DND-41 (cell line): ENCODE results near the gene ABL2.

Experiments used
- ATAC-seq: fragments of 200-7000 bp; cut with Tn5 transposase; 3 replicates; pipeline ENCODE4 v1.9.1; 2021; ENCODE audit warnings: low read depth; ENCODE audit not compliant: insufficient read depth
- DNase-seq: peaks from one replicate; pipeline ENCODE4 v3.0.0-alpha.2; 2020
- H2AFZ ChIP-seq: 2 replicates; pipeline ENCODE4 v1.6.0; 2012; ENCODE audit warnings: low read depth, low read length
- H3K27ac ChIP-seq: 2 replicates; pipeline ENCODE4 v1.5.1; 2012; ENCODE audit warnings: low read length, inconsistent platforms
- H3K27me3 ChIP-seq: fragments of 200-600 bp; sonication (generic); 2 replicates; pipeline ENCODE4 v1.6.0; 2012; ENCODE audit warnings: low read length, mild to moderate bottlenecking, inconsistent platforms; ENCODE audit not compliant: insufficient read depth, poor library complexity
- H3K36me3 ChIP-seq: 2 replicates; pipeline ENCODE4 v1.5.1; 2012; ENCODE audit warnings: low read length, inconsistent platforms; ENCODE audit not compliant: insufficient read depth
- H3K4me1 ChIP-seq: 2 replicates; pipeline ENCODE4 v1.5.1; 2012; ENCODE audit warnings: mild to moderate bottlenecking, low read length; ENCODE audit not compliant: insufficient read depth
- H3K4me2 ChIP-seq: 2 replicates; pipeline ENCODE4 v1.6.0; 2012; ENCODE audit warnings: mild to moderate bottlenecking, moderate library complexity, low read length, inconsistent platforms; ENCODE audit not compliant: insufficient read depth
- H3K4me3 ChIP-seq, 2 experiments: fragments of 200-600 bp in 1 of 2; shearing (Covaris generic) in 1 of 2; 2 replicates each; pipeline ENCODE4 v1.5.1; 2012 to 2016; ENCODE audit warnings: inconsistent platforms in 2 of 2, low read length in 2 of 2, mild to moderate bottlenecking in 2 of 2, low read depth in 1 of 2, moderate library complexity in 1 of 2
- H3K79me2 ChIP-seq: 2 replicates; pipeline ENCODE4 v1.6.0; 2012; ENCODE audit warnings: low read length, inconsistent platforms; ENCODE audit not compliant: insufficient read depth
- H3K9ac ChIP-seq: 2 replicates; pipeline ENCODE4 v1.6.0; 2012; ENCODE audit warnings: low read depth, mild to moderate bottlenecking, inconsistent platforms, low read length, moderate library complexity
- H3K9me3 ChIP-seq: 2 replicates; pipeline ENCODE4 v1.5.1; 2012; ENCODE audit warnings: low read length, moderate library complexity, mild to moderate bottlenecking, inconsistent platforms; ENCODE audit not compliant: insufficient read depth, severe bottlenecking
- H4K20me1 ChIP-seq: 2 replicates; pipeline ENCODE4 v1.6.0; 2012; ENCODE audit warnings: low read length; ENCODE audit not compliant: insufficient read depth
- EZH2 ChIP-seq: IDR thresholded peaks from 3 replicates; pipeline ENCODE4 v1.6.1; 2012; ENCODE audit warnings: borderline replicate concordance, low read depth, mild to moderate bottlenecking, moderate library complexity, low read length, inconsistent platforms; ENCODE audit not compliant: severe bottlenecking
- TF ChIP-seq, protein P1 (sequence below): IDR thresholded peaks from 2 replicates; pipeline ENCODE4 v1.5.1; 2012; ENCODE audit warnings: borderline replicate concordance, low read length, moderate library complexity, mild to moderate bottlenecking; ENCODE audit not compliant: poor library complexity, severe bottlenecking; ENCODE audit errors: extremely low read depth

The ABL2 gene

DNA sequence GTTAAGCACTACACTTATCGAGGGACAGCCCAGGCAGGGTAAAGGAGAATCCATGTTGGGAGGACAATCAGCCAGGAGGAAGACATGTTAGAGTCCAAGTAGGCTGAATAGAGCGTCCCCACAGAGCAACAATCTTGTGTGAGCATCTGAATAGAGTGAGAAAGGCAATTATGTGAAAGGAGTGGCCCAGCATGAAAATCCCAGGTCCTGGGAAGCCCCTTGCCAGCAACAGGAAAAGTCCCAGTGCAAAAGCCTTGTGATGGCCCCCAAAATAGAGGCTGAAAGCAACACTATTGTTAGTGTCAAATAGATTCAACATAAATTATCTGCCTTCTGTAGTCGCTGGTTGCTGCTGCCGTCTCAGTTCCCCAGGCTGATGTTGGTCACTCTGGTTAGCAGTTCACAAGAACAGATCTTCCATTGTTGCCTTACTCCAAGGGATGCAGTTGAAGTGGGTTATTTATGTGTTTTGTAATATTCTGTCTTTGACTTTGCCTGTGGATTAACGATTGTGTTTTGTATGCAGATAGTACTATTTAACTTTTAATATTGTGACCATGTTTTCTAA, 12.1 kb upstream of the ABL2 start:
- Histone ChIP-seq H2AFZ (no peak overlapping the region), H3K9ac (no peak overlapping the region), H3K4me2 (no peak overlapping the region), H3K79me2 (no peaks in the 10 kb centered on the region), H4K20me1 (no peaks in the 10 kb centered on the region), H3K4me3 (no peak overlapping the region), H3K4me1 (no peaks in the 10 kb centered on the region), H3K36me3 (no peaks in the 10 kb centered on the region), H3K27ac (no peak overlapping the region), H3K9me3 (no peaks in the 10 kb centered on the region), H3K27me3 (no peaks in the 10 kb centered on the region)
- DNase-seq, result no peak
- TF ChIP-seq, protein P1, sequence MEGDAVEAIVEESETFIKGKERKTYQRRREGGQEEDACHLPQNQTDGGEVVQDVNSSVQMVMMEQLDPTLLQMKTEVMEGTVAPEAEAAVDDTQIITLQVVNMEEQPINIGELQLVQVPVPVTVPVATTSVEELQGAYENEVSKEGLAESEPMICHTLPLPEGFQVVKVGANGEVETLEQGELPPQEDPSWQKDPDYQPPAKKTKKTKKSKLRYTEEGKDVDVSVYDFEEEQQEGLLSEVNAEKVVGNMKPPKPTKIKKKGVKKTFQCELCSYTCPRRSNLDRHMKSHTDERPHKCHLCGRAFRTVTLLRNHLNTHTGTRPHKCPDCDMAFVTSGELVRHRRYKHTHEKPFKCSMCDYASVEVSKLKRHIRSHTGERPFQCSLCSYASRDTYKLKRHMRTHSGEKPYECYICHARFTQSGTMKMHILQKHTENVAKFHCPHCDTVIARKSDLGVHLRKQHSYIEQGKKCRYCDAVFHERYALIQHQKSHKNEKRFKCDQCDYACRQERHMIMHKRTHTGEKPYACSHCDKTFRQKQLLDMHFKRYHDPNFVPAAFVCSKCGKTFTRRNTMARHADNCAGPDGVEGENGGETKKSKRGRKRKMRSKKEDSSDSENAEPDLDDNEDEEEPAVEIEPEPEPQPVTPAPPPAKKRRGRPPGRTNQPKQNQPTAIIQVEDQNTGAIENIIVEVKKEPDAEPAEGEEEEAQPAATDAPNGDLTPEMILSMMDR, result no peak
- no peak for TF ChIP-seq EZH2
- no peak for ATAC-seq

DNA sequence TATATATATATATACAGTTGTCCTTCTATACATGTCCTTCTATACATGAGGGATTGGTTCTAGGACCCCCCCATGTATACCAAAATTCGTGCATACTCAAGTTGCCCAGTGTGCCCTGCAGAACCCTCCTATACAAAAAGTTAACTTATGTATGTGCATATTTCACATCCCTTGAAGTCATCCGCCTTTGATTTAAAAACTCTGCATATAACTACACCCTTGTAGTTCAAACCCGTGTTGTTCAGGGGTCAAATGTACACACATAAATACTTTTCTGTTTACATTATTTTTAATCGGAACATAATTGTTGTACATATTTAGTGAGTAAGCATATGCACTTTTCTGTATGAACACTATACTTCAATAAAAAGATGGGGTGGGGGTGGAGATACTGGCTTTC, 7.7 kb upstream of the ABL2 start:
- TF ChIP-seq EZH2, result no peak
- TF ChIP-seq, protein P1, result no peak
- H3K4me3 ChIP-seq, result no peak overlapping the region
- H3K79me2 ChIP-seq, result no peaks in the 10 kb centered on the region
- ATAC-seq, result no peak
- no peak overlapping the region for H3K9ac ChIP-seq
- H2AFZ ChIP-seq, result no peak overlapping the region
- H3K4me1 ChIP-seq, result no peaks in the 10 kb centered on the region
- DNase-seq, result no peak
- no peaks in the 10 kb centered on the region for H3K27me3 ChIP-seq
- no peaks in the 10 kb centered on the region for H4K20me1 ChIP-seq
- no peaks in the 10 kb centered on the region for H3K36me3 ChIP-seq
- no peak overlapping the region for H3K4me2 ChIP-seq
- H3K27ac ChIP-seq, result no peak overlapping the region
- no peaks in the 10 kb centered on the region for H3K9me3 ChIP-seq

DNA sequence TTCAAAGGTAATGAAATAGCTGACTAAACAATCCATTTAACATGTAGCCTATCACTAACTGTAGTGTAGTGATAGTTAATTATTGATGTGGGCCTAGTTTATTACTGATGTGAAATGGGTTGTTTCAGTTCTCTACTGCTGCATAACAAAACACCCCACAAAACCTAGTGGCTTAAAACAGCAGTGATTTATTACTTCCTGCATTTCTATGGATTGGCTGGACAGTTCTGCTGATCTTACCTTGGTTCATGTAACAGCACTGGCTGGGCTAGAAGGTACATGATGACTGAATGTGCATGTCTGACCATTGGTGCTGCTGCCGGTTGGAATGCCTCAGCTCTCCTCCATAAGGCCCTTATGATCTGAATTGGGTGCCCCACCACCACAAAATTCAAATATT, 5.4 kb upstream of the ABL2 start:
- H3K4me2 ChIP-seq, result no peak overlapping the region
- ATAC-seq, result no peak
- no peaks in the 10 kb centered on the region for H3K9me3 ChIP-seq
- DNase-seq, result no peak
- H3K4me1 ChIP-seq, result peaks cover 5% of the 10 kb centered on the region
- no peak overlapping the region for H3K9ac ChIP-seq
- H3K27me3 ChIP-seq, result no peaks in the 10 kb centered on the region
- no peak overlapping the region for H3K27ac ChIP-seq
- no peaks in the 10 kb centered on the region for H4K20me1 ChIP-seq
- TF ChIP-seq, protein P1, result no peak
- no peak for TF ChIP-seq EZH2
- H3K36me3 ChIP-seq, result no peaks in the 10 kb centered on the region
- no peak overlapping the region for H3K4me3 ChIP-seq
- H3K79me2 ChIP-seq, result no peaks in the 10 kb centered on the region
- no peak overlapping the region for H2AFZ ChIP-seq

DNA sequence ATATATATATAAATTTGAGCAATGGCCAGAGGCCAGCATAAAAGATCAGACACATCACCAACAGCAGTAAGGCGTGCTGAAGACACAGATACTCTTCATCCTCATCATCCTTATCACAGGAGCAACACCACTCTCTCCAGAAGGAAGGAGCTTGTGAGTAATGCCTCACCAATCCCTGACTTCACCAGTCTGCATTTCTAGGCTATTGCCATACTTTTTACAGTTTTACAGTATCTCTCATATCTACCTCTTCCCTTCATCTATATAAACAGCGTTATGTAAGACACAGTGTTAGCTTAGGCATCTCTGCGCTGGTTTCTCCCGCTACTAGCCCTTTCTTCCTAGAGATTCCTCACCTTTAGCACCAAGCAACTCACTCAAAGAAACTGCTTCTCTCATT, 2.4 kb upstream of the ABL2 start:
- Histone ChIP-seq H3K27ac (no peak overlapping the region), H3K9ac (no peak overlapping the region)

More for the DNA sequence above, 2.4 kb upstream of the ABL2 start:
- Histone ChIP-seq H3K79me2 (peaks cover 17% of the 10 kb centered on the region), H3K4me1 (peaks cover 23% of the 10 kb centered on the region), H3K36me3 (no peaks in the 10 kb centered on the region), H2AFZ (no peak overlapping the region), H4K20me1 (no peaks in the 10 kb centered on the region), H3K27me3 (no peaks in the 10 kb centered on the region), H3K9me3 (no peaks in the 10 kb centered on the region), H3K4me3 (no peak overlapping the region), H3K4me2 (no peak overlapping the region)
- DNase-seq (no peak), ATAC-seq (no peak)
- no peak for TF ChIP-seq EZH2
- TF ChIP-seq, protein P1, result no peak
